Activated T-helper 1 cell treated with Interleukin-2 at 50 U/mL for 16 hours (primary cell): ENCODE results near the gene SERPINB1.
"Not testable (repeated sequence)": the region's sequence is repeated elsewhere in the genome, so short reads cannot be mapped to it uniquely, and the experiment has no call there.

Experiments
- DNase-seq: peaks from one replicate; pipeline ENCODE4 v3.0.0-alpha.2; 2020; ENCODE audit warnings: low read depth

Gene SERPINB1

DNA sequence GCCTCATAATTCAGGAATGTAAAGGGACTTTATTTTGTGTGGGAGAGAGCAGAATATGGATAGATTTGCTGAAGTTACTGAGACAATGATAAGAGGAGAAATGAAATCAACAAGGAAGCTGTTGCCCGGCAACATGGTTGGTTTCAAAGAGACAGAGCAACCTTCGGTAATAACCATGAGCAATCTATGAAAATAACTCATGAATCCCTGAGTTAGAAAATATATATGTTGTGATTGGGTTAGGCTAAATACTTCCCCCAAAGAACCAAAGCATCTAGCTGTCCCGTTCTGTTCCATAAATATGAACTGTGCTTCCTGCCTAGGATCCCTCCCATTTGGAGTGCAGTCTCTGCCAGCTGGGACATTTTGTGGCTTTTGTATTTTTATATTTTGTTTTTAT, 23.1 kb downstream of the SERPINB1 start:
- DNase-seq: no peak

DNA sequence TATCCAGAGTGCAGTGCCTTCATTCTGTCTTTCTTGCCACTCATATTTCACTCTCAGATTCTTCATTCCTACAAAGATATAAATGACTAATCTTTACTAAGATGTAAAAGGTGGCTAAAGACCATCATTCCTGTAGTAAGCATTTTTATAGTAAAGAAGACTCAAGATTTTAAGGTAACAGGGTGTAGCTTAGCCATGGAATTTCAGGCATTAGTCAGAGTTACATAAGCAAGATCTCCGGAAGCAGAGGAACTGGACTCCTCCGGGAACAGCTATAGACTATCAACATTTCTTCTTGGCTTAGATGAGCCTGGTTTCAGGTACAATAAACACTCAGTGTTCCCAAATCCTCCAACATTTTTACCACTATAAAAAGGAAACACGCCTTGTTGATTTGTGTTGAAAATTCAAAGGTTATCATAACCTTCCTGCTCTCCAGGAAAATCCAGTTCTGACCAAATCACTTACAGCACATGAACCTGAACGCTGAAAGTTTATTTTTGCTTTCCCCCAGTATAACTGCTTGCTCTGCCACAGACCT, 23.7 kb downstream of the SERPINB1 start:
- no peak for DNase-seq

DNA sequence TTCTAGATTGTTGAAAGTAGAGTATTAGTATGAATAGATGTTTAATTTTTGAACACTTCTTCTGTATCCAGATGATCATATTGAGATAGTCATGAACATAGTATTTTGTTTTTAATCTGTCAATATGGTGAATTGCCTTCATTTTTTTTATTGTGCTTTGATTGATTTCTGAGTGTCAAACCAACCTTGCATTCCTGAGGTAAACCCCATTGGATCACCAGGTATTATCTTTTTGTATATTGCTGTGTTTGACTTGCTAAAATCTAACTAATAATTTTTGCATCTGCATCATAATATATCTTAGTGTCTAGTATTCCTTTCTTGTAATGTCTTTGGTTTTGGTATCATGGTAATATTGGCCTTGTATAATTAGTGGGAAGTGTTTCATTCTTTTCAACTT, 25.5 kb downstream of the SERPINB1 start:
- DNase-seq: no peak

DNA sequence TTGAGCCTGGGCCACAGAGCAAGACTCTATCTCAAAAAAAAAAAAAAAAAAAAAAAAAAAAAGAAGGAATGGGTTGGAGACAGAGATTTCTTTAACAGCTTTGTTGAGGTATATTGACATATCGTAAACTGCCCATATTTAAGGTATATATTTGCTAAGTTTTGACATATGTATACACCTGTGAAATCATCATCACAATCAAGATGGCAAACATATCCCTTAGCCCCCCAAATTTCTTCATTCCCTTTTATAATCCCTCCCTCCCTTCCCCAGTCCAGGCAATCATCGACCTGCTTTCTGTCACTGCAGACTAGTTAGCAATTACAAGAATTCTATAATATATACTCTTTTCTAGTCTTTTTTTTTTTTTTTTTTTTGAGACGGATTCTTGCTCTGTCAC, 29.0 kb downstream of the SERPINB1 start:
- DNase-seq: no peak

DNA sequence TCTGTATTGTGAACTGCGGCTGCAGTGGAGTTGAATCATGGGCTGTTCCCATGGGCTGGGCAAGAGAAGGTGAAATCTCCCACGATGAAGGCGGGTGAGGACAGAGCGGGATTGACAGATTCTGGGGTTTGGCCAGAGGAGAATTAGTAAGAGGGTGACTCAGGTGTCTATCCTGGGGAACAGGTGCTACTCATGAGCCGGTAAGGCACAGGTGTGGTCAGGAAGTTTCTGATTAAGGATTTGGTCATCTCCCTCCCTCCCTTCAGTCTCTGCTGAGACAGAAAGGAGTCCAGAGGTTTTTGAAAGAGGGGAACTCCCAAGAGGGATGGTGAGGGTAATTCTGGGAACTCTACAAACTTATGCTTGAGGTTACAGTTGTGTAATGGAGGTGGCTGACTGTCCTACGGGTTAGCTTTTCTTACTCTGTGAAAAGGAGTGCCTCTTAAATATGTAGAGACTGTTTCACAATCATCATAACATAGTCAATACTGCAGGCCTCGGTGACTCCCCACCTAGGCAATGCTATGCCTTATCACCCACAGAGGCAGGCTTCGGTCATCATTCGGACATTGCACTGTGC, 31.5 kb downstream of the SERPINB1 start:
- DNase-seq: no peak

DNA sequence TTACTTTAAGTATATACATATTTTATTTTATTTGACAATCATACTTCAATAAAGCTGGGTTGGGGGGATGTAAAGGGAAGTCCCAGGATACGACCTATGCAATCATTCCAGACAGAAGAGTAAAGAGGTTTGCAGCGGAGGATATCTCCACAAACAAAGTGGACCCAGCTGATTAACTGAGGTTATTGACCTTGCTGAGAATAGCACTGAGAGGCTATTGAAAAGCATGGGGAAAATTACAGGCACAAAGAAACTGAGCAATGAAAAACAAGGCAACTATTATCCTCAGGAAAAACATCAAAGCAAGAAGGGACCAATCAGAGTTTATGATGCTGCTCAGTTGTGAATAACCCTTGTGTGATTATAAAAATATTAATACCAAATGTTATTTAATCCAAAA, 32.6 kb downstream of the SERPINB1 start:
- DNase-seq: no peak

DNA sequence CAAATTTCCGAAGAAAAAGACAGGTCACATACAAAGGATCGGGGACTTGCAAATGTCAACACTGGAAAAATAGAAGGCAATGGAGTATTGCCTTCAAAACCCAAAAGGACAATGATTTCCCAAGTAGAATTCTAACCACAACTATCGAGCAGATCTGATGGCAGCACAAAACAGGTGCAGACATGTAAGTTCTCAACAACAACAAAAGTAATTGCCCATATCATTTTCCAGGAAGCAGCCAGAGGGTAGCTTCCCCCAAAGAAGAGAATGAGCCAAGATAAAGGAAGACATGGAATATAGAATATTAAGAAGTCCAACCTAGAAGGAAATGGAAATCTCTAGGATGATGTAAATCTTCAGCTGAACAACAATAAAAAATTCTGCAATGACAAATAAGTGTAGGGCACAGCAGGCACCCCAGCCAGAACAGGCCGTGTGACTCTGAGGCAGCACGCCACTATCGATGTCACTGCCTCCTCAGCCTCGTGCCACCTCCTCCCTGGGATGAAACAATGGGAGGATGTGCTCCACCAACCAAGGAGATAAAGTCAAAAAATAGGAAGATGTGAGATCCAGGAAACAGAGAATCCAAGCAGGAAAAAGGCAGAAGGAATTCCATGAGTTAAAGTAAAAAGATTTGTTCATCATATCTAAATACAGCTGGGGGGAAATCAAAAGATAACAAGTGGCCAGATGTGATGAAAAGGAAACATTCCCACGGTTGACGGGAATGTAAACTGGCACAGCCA, 34.1 kb downstream of the SERPINB1 start:
- DNase-seq: no peak

DNA sequence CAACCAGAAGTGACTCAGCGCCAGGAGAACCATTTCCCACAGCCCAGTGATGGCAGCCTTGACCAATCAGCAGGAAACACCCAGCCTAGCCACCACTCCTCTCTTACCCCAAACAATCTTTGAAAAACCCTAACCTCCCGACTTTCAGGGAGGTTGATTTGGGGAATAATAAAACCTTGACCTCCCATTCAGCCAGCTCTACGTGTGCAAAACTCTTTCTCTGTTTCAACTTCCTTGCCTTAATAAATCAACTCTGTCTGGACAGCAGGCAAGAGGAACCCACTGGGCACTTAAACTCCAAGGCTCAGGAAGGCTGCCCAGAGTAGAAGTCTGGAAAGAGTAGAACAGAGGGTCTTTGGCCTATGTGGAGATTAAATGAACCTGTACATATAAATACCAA, 35.0 kb downstream of the SERPINB1 start:
- no peak for DNase-seq

DNA sequence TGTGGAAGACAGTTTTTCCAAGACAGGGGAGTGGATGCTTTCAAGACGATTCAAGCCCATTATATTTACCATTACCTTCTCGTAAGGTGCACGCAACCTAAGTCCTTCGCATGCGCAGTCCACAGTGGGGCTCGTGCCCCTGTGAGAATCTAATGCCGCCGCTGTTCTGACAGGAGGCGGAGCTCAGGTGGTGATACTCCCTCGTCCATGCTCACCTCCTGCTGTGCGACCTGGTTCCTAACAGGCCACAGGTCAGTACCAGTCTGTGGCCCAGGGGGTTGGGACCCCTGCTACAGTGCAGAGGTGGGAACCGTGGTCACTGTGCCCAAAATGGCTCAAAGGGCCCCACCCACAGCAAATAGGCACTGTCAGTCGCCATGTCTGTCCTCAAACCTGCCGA, 36.6 kb downstream of the SERPINB1 start:
- DNase-seq: no peak

DNA sequence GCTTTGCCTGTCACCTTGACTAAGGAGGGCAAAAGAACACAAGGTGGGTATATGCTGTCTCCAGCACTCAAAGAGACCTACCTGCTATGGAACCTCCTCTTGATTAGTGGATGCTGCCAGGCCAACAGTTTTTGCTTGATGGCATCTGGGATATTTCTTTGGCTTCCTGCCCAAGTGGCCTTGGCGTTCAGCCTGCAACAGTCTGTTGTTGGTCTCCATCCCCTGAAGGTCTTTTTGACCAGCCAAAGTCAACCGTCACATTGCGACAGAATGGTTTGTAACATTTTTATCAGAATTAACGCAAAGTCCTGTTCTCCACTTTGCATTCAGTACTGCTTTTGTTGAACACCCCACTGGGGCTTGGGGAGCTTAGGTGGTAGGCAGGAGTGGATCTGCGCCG, 37.1 kb downstream of the SERPINB1 start:
- no peak for DNase-seq

DNA sequence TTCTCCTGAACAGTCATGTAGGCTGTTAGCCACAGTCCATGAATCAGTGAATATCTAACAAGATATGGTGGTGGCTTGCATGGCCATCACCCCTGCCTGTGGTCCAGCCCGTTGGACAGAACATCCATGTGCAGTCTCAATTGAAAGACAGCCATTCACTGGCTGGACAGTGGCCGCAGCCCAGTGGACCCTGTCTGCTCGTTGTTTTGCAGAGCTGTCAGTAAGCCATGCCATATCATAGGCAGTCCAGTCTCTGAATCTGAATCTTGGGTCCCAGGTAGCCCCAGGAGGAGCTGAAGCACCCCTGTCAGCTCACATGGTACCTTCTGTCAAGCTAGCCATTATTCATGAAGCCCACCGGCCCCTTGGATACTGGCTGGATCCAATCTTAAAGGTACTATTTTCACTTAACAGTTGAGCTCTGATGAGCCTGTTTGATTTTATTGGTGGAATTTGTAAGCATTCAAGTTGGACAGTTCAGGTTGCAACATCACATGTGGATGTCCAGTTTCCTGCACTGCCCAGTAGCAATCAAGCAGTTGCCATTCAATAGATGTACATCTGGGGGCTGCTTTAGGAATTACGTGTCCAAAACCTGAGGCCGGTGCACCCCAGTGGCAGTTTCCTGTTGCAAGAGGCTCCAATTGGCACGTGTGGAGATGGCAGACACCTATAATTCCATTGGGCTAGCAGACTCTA, 37.8 kb downstream of the SERPINB1 start:
- DNase-seq: no peak

DNA sequence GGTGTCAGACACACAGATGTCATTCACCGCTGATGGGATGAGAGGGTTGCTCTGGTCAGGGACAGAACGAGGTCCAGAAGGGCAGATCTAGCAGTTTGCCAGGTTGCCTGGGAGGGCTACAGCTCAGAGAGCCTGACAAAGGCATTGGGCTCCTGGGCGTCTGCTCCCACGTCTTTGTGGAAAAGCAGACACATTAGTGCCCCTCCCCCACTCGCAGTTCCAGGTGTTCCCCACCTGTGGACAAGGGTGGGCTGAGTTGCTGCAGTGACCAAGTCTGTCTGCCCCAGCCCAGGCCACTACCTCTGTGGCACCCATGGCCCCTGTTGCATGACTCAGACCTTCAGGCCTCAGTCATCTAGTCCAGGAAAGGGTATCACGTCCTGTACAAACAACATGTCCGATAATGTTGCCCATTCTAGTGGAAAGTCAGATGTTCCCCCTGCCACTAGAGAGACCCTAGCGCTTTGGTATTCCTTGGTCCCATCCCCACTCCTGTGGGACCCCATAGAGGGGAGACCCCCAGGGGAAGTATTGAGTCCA, 39.1 kb downstream of the SERPINB1 start:
- DNase-seq: no peak

DNA sequence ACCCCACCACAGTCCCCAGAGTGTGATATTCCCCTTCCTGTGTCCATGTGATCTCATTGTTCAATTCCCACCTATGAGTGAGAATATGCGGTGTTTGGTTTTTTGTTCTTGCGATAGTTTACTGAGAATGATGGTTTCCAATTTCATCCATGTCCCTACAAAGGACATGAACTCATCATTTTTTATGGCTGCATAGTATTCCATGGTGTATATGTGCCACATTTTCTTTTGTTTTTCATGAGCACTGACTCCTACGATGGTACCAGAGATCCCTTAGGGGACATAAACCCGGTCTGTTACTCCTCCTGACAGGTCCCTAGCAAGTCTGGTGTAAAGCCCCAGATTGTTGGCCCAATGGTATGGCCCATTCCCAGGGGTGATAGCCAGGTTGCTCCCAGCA, 40.0 kb downstream of the SERPINB1 start:
- not testable (repeated sequence) for DNase-seq

DNA sequence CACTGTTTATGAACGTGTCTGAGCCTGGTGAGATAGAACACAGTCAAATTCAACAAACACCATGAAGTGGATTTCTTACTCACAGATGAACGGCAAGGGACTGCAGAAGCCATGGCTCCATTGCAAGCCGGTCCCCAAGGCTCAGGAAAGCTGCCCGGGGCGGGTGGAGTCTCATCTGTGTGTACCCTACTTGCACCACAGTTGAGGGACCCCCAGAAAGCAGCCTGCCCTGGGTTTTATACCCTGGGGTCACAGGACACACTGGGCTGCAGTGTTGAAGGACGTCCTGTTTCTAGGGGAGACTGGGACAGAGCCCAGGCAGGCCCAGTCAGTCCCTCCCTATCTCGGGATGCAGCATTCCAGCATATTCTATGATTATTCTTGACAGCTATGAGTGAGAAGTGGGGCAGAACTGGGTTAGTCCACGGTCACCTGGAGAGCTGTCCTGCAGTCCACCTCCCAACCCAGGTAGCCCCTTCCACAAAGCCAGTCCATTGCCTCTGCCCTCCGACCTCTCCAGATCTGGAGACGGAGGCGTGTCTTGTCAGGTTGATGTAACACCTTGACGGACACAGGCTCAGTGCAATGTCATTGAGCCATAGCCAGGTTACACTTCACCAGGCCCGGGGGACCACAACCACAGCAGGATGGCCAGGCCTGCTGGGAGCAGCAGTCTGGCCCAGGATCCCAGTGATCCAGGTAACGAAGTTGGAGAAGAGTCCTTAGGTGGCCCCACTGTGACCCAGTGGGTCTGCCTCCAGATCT, 40.9 kb downstream of the SERPINB1 start:
- DNase-seq: no peak

DNA sequence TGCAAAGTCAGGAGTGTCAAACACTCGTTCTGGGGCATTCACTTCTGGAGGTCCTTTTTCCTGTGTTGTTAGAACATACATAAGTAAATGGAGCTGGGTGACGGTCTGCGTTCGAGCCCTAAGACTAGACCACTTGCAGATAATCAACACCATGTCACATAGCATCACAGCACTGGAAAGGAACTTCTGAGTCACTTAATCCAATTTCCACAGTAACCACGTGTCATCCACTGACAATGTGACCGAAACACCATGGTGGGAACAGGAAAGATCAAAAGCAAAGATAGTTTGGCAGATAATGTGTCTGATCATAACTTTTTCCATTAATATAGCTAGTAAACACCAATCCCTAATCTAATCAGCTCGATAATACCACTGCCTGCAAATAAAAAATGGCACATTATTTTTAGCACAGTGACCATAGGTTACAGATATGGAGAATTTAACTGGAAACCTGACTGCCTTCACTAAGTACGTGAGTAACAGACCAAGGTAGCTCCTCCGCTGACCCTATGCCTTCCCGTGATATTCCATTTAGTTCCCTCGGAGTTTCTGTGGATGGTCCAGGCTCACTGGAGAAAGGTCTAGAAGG, 41.6 kb downstream of the SERPINB1 start:
- DNase-seq: no peak

DNA sequence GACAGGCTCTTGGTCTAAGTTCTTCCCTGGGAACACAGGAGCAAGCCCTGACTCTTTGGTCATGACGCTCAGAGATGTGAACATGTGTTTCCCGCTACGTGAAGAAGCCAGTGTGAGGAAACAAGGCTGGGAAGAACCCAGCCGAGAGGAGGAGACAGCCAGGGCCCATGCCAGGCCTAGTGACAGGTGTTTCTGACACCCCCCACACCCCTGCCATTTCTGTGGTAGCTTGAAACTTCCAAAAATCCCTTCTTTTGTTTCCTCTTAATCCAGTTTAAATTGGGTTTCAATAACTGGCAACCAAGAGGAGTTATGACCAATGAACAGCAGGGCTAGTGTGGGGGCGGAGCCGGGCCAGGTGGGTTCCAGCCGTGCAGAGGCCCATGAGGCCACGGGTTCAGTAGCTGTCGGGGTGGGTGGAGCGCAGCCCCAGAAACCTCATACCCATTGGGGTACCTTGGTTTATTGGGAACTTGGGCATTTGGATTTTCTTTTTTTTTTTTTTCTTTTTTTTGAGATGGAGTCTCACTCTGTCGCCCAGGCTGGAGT, 43.0 kb downstream of the SERPINB1 start:
- no peak for DNase-seq

DNA sequence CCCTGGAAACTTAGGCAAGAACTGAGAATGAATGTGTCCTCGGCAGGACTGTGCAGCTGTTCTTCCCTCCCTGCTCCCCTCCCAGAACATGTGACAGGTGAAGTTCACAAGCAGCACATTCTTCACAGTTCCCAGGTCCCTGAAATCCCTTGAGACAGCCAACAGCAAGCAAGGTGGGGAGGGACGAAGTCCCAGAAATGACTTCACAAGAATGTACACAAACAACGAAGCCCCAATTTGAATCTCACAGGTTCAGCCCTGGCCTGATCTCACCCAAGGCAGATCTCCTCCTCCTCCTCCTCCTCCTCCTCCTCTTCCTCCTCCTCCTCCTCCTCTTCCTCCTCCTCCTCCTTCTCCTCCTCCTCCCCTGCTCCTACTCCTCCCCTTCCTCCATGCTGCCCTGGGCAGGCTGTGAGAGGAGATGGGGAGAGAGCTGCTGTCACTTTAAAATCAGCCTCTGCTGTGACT, 44.1 kb downstream of the SERPINB1 start:
- no peak for DNase-seq

DNA sequence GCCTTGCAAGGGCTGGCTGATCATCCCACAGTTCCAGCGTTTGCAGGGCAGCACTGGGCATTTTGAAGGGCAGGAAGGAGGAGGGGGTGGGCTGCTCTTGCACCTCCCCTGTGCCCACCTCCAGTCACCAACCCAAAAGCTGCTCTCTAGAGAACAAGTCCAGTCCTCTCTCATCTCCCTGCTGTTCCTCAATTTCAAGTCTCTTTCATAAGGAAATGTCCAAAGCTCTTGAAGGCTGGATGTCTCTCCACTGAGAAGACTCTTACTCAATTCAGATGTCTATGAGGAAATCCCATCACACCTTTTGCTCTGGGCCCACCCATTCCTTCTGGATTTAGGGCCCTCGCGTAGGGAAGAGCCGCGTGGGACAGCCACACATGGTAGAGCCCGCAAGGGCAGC, 44.8 kb downstream of the SERPINB1 start:
- no peak for DNase-seq

DNA sequence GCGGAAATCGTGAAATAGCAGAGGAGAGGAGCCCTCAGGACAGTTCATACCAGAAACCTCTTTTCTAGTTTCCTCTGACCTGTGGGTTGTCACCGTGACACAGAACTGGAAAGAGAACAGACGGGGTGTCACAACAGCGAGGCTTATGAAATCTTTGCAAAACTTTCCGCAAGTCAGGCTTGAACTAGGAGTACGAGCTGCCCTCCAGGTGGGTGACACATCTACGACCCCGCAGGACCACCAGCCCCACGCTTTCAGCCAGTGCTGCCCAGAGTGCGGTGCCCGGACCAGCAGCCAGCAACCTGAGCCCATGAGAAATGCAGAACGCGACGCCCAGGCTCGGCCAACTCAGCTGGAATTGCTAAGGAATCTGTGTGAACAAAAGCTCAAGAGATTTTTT, 45.7 kb downstream of the SERPINB1 start:
- no peak for DNase-seq

DNA sequence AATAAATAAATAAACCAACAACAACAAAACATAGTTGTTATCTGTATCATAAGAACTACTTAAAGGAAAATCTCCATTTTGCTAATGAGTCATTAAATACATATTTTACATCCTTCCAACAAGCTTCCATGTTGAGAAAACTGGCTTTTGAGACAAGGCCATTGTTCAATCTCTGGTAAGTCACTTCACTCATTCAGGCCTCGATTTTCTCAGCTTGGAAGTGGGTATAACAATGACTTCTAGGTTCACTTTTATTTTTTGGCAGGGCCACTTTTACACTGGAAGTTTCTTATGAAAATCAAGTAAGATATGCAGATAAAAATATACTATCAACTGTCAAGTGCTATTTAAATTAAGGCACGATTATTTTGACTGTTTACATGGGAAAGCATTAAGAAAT, 46.5 kb downstream of the SERPINB1 start:
- DNase-seq: no peak

DNA sequence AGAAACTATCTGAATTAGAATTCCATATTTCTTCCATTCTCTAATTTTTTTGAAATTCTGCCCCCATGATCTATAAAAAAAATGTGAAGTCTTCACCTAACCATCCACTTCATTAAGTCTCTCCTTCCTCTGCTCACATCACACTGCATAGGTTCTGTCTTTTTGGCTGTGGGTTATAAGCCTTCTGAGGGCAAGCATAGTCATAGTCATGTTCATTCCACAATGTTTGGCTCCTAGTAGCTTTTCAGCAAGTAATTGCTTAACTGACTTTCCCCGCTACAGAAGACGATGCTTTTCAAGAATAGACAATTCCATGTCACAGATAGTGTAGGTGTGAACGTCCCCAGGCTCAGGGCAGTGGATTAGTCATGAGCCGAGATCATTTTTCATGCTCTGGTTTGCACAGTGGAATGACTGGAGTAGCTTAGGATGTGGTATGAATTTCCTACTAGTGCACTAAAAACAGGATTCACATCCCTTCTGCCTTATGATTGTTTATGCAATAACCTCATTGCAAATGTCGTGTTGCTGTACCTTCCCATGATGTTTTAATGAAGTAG, 47.4 kb downstream of the SERPINB1 start:
- DNase-seq: no peak
